K562 (cell line): ENCODE results near the gene ADIPOR2. TPM values are rescaled to one million over a fixed set of nuclear protein-coding genes. Genes with fewer than 3 reads are reported as not detected.
A peak's percentile ranks its signal among the peaks of the same experiment; 100 is the strongest.
"Not testable (repeated sequence)": the region's sequence is repeated elsewhere in the genome, so short reads cannot be mapped to it uniquely, and the experiment has no call there.

Experiments used
- ATAC-seq: fragments of 200-7000 bp; cut with Tn5 transposase; 3 replicates; pipeline ENCODE4 v1.9.1; 2020; ENCODE audit warnings: moderate library complexity
- BruUV-seq: library from RNA; stranded (reverse); fragments of 400-500 nt; replicated peaks from 2 replicates; lab custom pipeline; 2021; lab: Mats Ljungman, UMichigan
- CTCF ChIA-PET: fragments of 300-600 bp; formaldehyde crosslinking; extraction: SDS; loops from one replicate; lab custom pipeline; 2021; ENCODE audit warnings: low intra/inter-chr PET ratio; lab: Yijun Ruan, JAX
- POLR2A ChIA-PET: fragments of 300-600, 350-650 bp; sonication (Branson Sonifier 250); formaldehyde crosslinking; extraction: SDS; loops from one replicate; lab custom pipeline; 2021; ENCODE audit warnings: antibody characterized with exemption, inconsistent platforms; lab: Yijun Ruan, JAX
- DNase-seq, 4 experiments: peaks; one replicate each; pipeline versions ENCODE4 v3.0.0 to v3.0.0-alpha.2; 2011 to 2018; ENCODE audit warnings: low spot score in 3 of 4, mixed read lengths in 3 of 4; ENCODE audit errors: extremely low read depth in 1 of 4
- FAIRE-seq: peaks from 2 replicates; lab custom pipeline; 2011; peaks lifted over from hg19 to GRCh38; lab: Jason Lieb, UNC
- H2AFZ ChIP-seq: 2 replicates; pipeline ENCODE4 v1.6.0; 2011; ENCODE audit warnings: low read depth, low read length, control low read depth, inconsistent platforms
- H3K27ac ChIP-seq: fragments of 200-600 bp; 3 replicates; pipeline ENCODE4 v1.8.0; 2011; ENCODE audit warnings: low read depth, mild to moderate bottlenecking, control low read depth, inconsistent platforms, low read length, moderate library complexity, mixed read lengths; ENCODE audit errors: extremely low read depth
- H3K27me3 ChIP-seq, 2 experiments: fragments of 300-600 bp in 1 of 2; 2 replicates in 1 of 2; 3 replicates in 1 of 2; pipeline versions ENCODE4 v1.6.0 to v1.8.0; 2011; ENCODE audit warnings: inconsistent platforms in 2 of 2, low read length in 2 of 2, mild to moderate bottlenecking in 1 of 2, mixed read lengths in 1 of 2, moderate library complexity in 1 of 2; ENCODE audit not compliant: control insufficient read depth in 2 of 2, insufficient read depth in 2 of 2
- H3K36me3 ChIP-seq: fragments of 300-600 bp; 3 replicates; pipeline ENCODE4 v1.8.0; 2011; ENCODE audit warnings: mild to moderate bottlenecking, low read length, inconsistent platforms; ENCODE audit not compliant: control insufficient read depth, insufficient read depth
- H3K4me1 ChIP-seq, 2 experiments: fragments of 200-600 bp in 1 of 2; replicated peaks in 1 of 2; 2 replicates in 1 of 2; 3 replicates in 1 of 2; pipeline versions ENCODE4 v1.5.1 to v1.8.0; 2011; ENCODE audit warnings: inconsistent platforms in 2 of 2, low read length in 2 of 2, mild to moderate bottlenecking in 1 of 2, mixed read lengths in 1 of 2, moderate library complexity in 1 of 2; ENCODE audit not compliant: control insufficient read depth in 2 of 2, insufficient read depth in 2 of 2
- H3K4me2 ChIP-seq: 2 replicates; pipeline ENCODE4 v1.6.1; 2011; ENCODE audit warnings: low read length, control low read depth, inconsistent platforms, mixed read lengths; ENCODE audit not compliant: insufficient read depth
- H3K4me3 ChIP-seq: fragments of 200-600 bp; sonication (generic), shearing (Covaris generic); 2 replicates; pipeline ENCODE4 v1.5.1; 2016; ENCODE audit warnings: control low read depth, inconsistent platforms
- H3K79me2 ChIP-seq: fragments of 200-600 bp; 3 replicates; pipeline ENCODE4 v1.8.0; 2011; ENCODE audit warnings: low read length, inconsistent platforms; ENCODE audit not compliant: control insufficient read depth, insufficient read depth
- H3K9ac ChIP-seq, 2 experiments: 2 replicates each; pipeline versions ENCODE4 v1.6.0 to v1.6.1; 2011; ENCODE audit warnings: low read depth in 2 of 2, low read length in 2 of 2, control low read depth in 1 of 2, inconsistent platforms in 1 of 2, mild to moderate bottlenecking in 1 of 2, mixed read lengths in 1 of 2; ENCODE audit not compliant: insufficient read depth in 1 of 2
- H3K9me1 ChIP-seq: one replicate; pipeline ENCODE4 v1.6.0; 2011; ENCODE audit warnings: inconsistent platforms, mild to moderate bottlenecking, low read length, moderate library complexity; ENCODE audit not compliant: control insufficient read depth, insufficient read depth
- H3K9me3 ChIP-seq: replicated peaks from 2 replicates; pipeline ENCODE4 v1.5.1; 2011; ENCODE audit warnings: low read depth, low read length, inconsistent platforms; ENCODE audit not compliant: control insufficient read depth, insufficient read depth
- H4K20me1 ChIP-seq: replicated peaks from 2 replicates; pipeline ENCODE4 v1.6.1; 2011; ENCODE audit warnings: low read length, inconsistent platforms, mixed read lengths; ENCODE audit not compliant: control insufficient read depth, insufficient read depth
- NFYB ChIP-seq: IDR thresholded peaks from 2 replicates; pipeline ENCODE4 v1.6.1; 2011; ENCODE audit warnings: mild to moderate bottlenecking, moderate library complexity; ENCODE audit not compliant: insufficient read length; ENCODE audit errors: extremely low read depth
- RBM25 ChIP-seq: fragments of 200-400 bp; formaldehyde crosslinking; IDR thresholded peaks from 2 replicates; pipeline ENCODE4 v1.6.1; 2018; ENCODE audit warnings: low read length, low read depth, moderate library complexity; ENCODE audit not compliant: severe bottlenecking
- ZFX ChIP-seq: sonication (generic); formaldehyde crosslinking; IDR thresholded peaks from 2 replicates; pipeline ENCODE4 v1.8.0; 2022; ENCODE audit warnings: mild to moderate bottlenecking, missing genetic modification reagents, moderate library complexity
- ZNF263 ChIP-seq: sonication (generic); formaldehyde crosslinking; IDR thresholded peaks from 2 replicates; pipeline ENCODE4 v1.8.0; 2022; ENCODE audit warnings: mild to moderate bottlenecking, missing genetic modification reagents, borderline replicate concordance
- WGBS: fragments of 100-300 bp; shearing (Covaris generic); methylation state at CpG from one replicate; pipeline ENCODE4 v1.1.6; 2016; ENCODE audit warnings: low coverage, mixed read lengths; ENCODE audit not compliant: insufficient coverage; ENCODE audit errors: missing lambda C conversion rate; 5-methylcytosine and 5-hydroxymethylcytosine counted together
- in situ Hi-C: fragments of 300-500 bp; cut with MboI; formaldehyde crosslinking; loops from 4 replicates; pipeline ENCODE4 v1.15.0; 2018; ENCODE audit warnings: inconsistent platforms, mixed read lengths
- intact Hi-C: fragments of 100-400 bp; cut with micrococcal nuclease; formaldehyde crosslinking; loops from 2 replicates; pipeline ENCODE4 v1.14.2; 2022
- polyA plus RNA-seq, 8 experiments: library from polyadenylated mRNA; depleted of rRNA in 4 of 8; stranded (reverse) in 5 of 8; unstranded in 3 of 8; fragments of >200 nt; fragmentation: Nextera tagmentation in 2 of 8; fragmentation: Illumina TruSeq in 1 of 8; extraction: Ambion mirVana in 2 of 8; extraction: Trizol in 1 of 8; gene quantifications; 2 replicates each; pipeline versions ENCODE4 v1.2.1 to v1.2.3, GENCODE V29; 2011 to 2014; ENCODE audit warnings: inconsistent platforms in 1 of 8, missing spikeins in 1 of 8
- total RNA-seq, 7 experiments: library from RNA; depleted of rRNA in 6 of 7; stranded (reverse); fragments of >200 nt in 6 of 7; fragmentation: Illumina TruSeq in 2 of 7; extraction: Trizol in 2 of 7; gene quantifications; 2 replicates each; pipeline versions ENCODE4 v1.2.1 to v1.2.3, GENCODE V29; 2011 to 2021; ENCODE audit warnings: low replicate concordance in 1 of 7
- TF ChIP-seq, protein P1 (sequence below): sonication (generic); IDR thresholded peaks from 2 replicates; pipeline ENCODE4 v1.6.1; 2016
- TF ChIP-seq, protein P2 (sequence below): sonication (generic); formaldehyde crosslinking; IDR thresholded peaks from 2 replicates; pipeline ENCODE4 v1.8.1; 2023; ENCODE audit warnings: mild to moderate bottlenecking, missing genetic modification reagents

Gene ADIPOR2
- total and polyA plus RNA-seq, 9 of the 15 experiments (the other 6 are each of a cell fraction or from before 2014, with no cell fraction given): 10.9 to 63.5 (median 46.0) TPM

DNA sequence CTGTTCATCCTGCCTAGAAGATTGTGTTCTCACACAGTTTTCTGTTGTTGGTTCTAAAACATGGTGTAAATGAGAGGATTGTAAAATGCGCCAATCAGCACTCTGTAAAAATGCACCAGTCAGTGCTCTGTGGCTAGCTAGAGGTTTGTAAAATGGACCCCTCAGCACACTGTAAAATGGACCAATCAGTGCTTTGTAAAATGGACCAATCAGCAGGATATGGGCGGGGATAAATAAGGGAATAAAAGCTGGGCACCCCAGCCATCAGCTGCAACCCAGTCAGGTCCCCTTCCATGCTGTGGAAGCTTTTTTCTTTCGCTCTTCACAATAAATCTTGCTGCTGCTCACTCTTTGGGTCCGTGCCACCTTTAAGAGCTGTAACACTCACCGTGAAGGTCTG is 19.1 kb downstream of the ADIPOR2 start:
- in situ Hi-C loops, H3K27me3 ChIP-seq, H3K9ac ChIP-seq, H3K4me3 ChIP-seq, H2AFZ ChIP-seq, H3K27ac ChIP-seq, H4K20me1 ChIP-seq, DNase-seq, BruUV-seq, H3K9me1 ChIP-seq, ATAC-seq, H3K4me2 ChIP-seq, H3K9me3 ChIP-seq: not testable (repeated sequence)
- POLR2A ChIA-PET: interaction anchor here (1.4 to 1.8 kb wide), 2 partner anchors 12 to 19 kb away, joined by 5 to 6 read pairs; partner anchors contain the start of gene ADIPOR2
- WGBS: 89% methylated on average over 3 of the region's 5 CpGs
- intact Hi-C loops: loop anchor here (5.0 kb wide), 1 partner anchor 58 kb away; no protein-coding TSS in a partner anchor
- Histone ChIP-seq H3K79me2 (peaks cover 99% of the 10 kb centered on the region), H3K4me1 (peaks cover 6 to 20% of the 10 kb centered on the region in 2 experiments; a peak in 4 of 5 replicates)
- TF ChIP-seq RBM25: peak; percentile 30
- TF ChIP-seq NFYB: peak; percentile 68
- TF ChIP-seq, all 486 proteins: peak for 2; not testable (repeated sequence) for 484
- CTCF ChIA-PET, FAIRE-seq, H3K36me3 ChIP-seq: not testable (repeated sequence)

DNA sequence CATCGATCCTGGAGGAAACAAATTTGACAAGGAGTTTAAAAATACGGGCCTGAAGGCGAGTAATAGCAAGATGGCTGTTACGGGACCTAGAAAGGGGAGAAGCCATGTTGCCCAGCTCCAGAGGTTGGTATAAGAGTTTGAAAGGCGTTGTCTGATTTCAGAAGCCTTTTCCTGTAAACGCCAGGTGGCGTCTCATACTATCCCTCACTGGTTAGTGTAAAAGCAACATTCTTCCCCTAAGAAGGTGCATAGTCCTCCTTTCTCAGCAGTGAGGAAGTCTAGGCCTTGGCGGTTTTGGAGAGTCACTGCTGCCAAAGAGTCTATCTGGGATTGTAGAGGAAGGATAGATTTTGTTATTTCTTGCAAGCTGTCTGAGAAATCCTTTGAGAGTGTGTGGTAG is 20.0 kb downstream of the ADIPOR2 start:
- H4K20me1 ChIP-seq, H2AFZ ChIP-seq, H3K4me3 ChIP-seq, ATAC-seq, H3K27me3 ChIP-seq, in situ Hi-C loops, H3K9me3 ChIP-seq, POLR2A ChIA-PET, CTCF ChIA-PET, H3K9ac ChIP-seq, H3K9me1 ChIP-seq, BruUV-seq, H3K27ac ChIP-seq, H3K4me2 ChIP-seq: not testable (repeated sequence)
- WGBS: 46% methylated on average over 8 of the region's 8 CpGs
- peak in 1 of 4 experiments; percentile 51 for DNase-seq
- H3K4me1 ChIP-seq: peaks cover 6 to 19% of the 10 kb centered on the region in 2 experiments; a peak in 4 of 5 replicates
- intact Hi-C loops: loop anchor here (1.0 to 5.0 kb wide), 2 partner anchors 59 to 80 kb away; no protein-coding TSS in a partner anchor
- peak; percentile 59 for FAIRE-seq
- H3K79me2 ChIP-seq: peaks cover 99% of the 10 kb centered on the region
- H3K36me3 ChIP-seq: peaks cover 14% of the 10 kb centered on the region; the same call in 2 of the 3 replicates
- TF ChIP-seq, protein P1, sequence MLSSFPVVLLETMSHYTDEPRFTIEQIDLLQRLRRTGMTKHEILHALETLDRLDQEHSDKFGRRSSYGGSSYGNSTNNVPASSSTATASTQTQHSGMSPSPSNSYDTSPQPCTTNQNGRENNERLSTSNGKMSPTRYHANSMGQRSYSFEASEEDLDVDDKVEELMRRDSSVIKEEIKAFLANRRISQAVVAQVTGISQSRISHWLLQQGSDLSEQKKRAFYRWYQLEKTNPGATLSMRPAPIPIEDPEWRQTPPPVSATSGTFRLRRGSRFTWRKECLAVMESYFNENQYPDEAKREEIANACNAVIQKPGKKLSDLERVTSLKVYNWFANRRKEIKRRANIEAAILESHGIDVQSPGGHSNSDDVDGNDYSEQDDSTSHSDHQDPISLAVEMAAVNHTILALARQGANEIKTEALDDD: peak; percentile 37; the same call in 1 of the 2 replicates
- TF ChIP-seq ZNF263 (CRISPR knock-in tag) (peak; percentile 52; the same call in 1 of the 2 replicates), ZFX (CRISPR knock-in tag) (peak; percentile 31; the same call in 1 of the 2 replicates)
- TF ChIP-seq, protein P2, sequence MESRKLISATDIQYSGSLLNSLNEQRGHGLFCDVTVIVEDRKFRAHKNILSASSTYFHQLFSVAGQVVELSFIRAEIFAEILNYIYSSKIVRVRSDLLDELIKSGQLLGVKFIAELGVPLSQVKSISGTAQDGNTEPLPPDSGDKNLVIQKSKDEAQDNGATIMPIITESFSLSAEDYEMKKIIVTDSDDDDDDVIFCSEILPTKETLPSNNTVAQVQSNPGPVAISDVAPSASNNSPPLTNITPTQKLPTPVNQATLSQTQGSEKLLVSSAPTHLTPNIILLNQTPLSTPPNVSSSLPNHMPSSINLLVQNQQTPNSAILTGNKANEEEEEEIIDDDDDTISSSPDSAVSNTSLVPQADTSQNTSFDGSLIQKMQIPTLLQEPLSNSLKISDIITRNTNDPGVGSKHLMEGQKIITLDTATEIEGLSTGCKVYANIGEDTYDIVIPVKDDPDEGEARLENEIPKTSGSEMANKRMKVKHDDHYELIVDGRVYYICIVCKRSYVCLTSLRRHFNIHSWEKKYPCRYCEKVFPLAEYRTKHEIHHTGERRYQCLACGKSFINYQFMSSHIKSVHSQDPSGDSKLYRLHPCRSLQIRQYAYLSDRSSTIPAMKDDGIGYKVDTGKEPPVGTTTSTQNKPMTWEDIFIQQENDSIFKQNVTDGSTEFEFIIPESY: peak; percentile 92
